ENCODE results near the gene NRG2.
A peak's percentile ranks its signal among the peaks of the same experiment; 100 is the strongest.

NRG2 gene

GRCh38 chr5:139872052-139872766 is 170.9 kb downstream of the NRG2 start:
- Mint-ChIP-seq H3K36me3 (no peaks in the 10 kb centered on the region), H3K4me1 (no peaks in the 10 kb centered on the region), H3K9me3 (no peaks in the 10 kb centered on the region), H3K4me3 (no peak overlapping the region), H3K27me3 (peaks cover 47% of the 10 kb centered on the region), H3K27ac (no peak overlapping the region)
- no peak for ATAC-seq

GRCh38 chr5:139871614-139872013 is 171.5 kb downstream of the NRG2 start:
- Mint-ChIP-seq H3K27ac (no peak overlapping the region), H3K4me3 (no peak overlapping the region), H3K4me1 (no peaks in the 10 kb centered on the region), H3K27me3 (peaks cover 53% of the 10 kb centered on the region), H3K9me3 (no peaks in the 10 kb centered on the region), H3K36me3 (no peaks in the 10 kb centered on the region)
- no peak for ATAC-seq

- ATAC-seq, result no peak
- H3K4me1 Mint-ChIP-seq, result no peaks in the 10 kb centered on the region
- no peaks in the 10 kb centered on the region for H3K36me3 Mint-ChIP-seq
- H3K9me3 Mint-ChIP-seq, result no peaks in the 10 kb centered on the region
- H3K27ac Mint-ChIP-seq, result no peak overlapping the region
- no peak overlapping the region for H3K4me3 Mint-ChIP-seq
- H3K27me3 Mint-ChIP-seq, result peaks cover 57% of the 10 kb centered on the region
Observed at GRCh38 chr5:139870677-139871076, 172.4 kb downstream of the NRG2 start.

GRCh38 chr5:139869042-139869790 is 173.9 kb downstream of the NRG2 start:
- H3K27ac Mint-ChIP-seq, result no peak overlapping the region
- no peaks in the 10 kb centered on the region for H3K4me1 Mint-ChIP-seq

GRCh38 chr5:139867581-139867980 is 175.5 kb downstream of the NRG2 start:
- Mint-ChIP-seq H3K36me3 (no peaks in the 10 kb centered on the region), H3K4me3 (no peak overlapping the region), H3K27ac (no peak overlapping the region), H3K4me1 (no peaks in the 10 kb centered on the region), H3K9me3 (no peaks in the 10 kb centered on the region), H3K27me3 (peaks cover 32% of the 10 kb centered on the region)
- ATAC-seq, result no peak

More at GRCh38 chr5:139869042-139869790, 173.9 kb downstream of the NRG2 start:
- ATAC-seq, result no peak
- no peaks in the 10 kb centered on the region for H3K36me3 Mint-ChIP-seq
- no peak overlapping the region for H3K4me3 Mint-ChIP-seq
- H3K27me3 Mint-ChIP-seq, result peaks cover 49% of the 10 kb centered on the region
- no peaks in the 10 kb centered on the region for H3K9me3 Mint-ChIP-seq

- no peak overlapping the region for H3K27ac Mint-ChIP-seq
- H3K4me3 Mint-ChIP-seq, result no peak overlapping the region
- H3K4me1 Mint-ChIP-seq, result no peaks in the 10 kb centered on the region
- no peaks in the 10 kb centered on the region for H3K9me3 Mint-ChIP-seq
- no peaks in the 10 kb centered on the region for H3K36me3 Mint-ChIP-seq
- no peak for ATAC-seq
- peaks cover 28% of the 10 kb centered on the region for H3K27me3 Mint-ChIP-seq
Observed at GRCh38 chr5:139867109-139867508, 176.0 kb downstream of the NRG2 start.

- no peak overlapping the region for H3K27ac Mint-ChIP-seq
- peaks cover 24% of the 10 kb centered on the region for H3K27me3 Mint-ChIP-seq
- H3K36me3 Mint-ChIP-seq, result no peaks in the 10 kb centered on the region
- H3K4me3 Mint-ChIP-seq, result no peak overlapping the region
- no peaks in the 10 kb centered on the region for H3K9me3 Mint-ChIP-seq
- no peak for ATAC-seq
- no peaks in the 10 kb centered on the region for H3K4me1 Mint-ChIP-seq
Observed at GRCh38 chr5:139864716-139865483, 178.2 kb downstream of the NRG2 start.

- no peak overlapping the region for H3K27ac Mint-ChIP-seq
- H3K4me1 Mint-ChIP-seq, result no peaks in the 10 kb centered on the region
- no peak overlapping the region for H3K4me3 Mint-ChIP-seq
- H3K27me3 Mint-ChIP-seq, result peaks cover 24% of the 10 kb centered on the region
- H3K9me3 Mint-ChIP-seq, result no peaks in the 10 kb centered on the region
- no peaks in the 10 kb centered on the region for H3K36me3 Mint-ChIP-seq
- no peak for ATAC-seq
Observed at GRCh38 chr5:139863855-139864558, 179.1 kb downstream of the NRG2 start.

GRCh38 chr5:139863361-139863760 is 179.7 kb downstream of the NRG2 start:
- Mint-ChIP-seq H3K4me3 (no peak overlapping the region), H3K27ac (no peak overlapping the region), H3K4me1 (no peaks in the 10 kb centered on the region), H3K36me3 (no peaks in the 10 kb centered on the region), H3K27me3 (peaks cover 19% of the 10 kb centered on the region), H3K9me3 (no peaks in the 10 kb centered on the region)
- ATAC-seq, result no peak

GRCh38 chr5:139862803-139863202 is 180.3 kb downstream of the NRG2 start:
- no peak for ATAC-seq
- H3K4me1 Mint-ChIP-seq, result no peaks in the 10 kb centered on the region

GRCh38 chr5:139862313-139862712 is 180.8 kb downstream of the NRG2 start:
- no peaks in the 10 kb centered on the region for H3K36me3 Mint-ChIP-seq
- H3K4me3 Mint-ChIP-seq, result no peak overlapping the region
- no peaks in the 10 kb centered on the region for H3K9me3 Mint-ChIP-seq
- ATAC-seq, result peak; percentile 37
- H3K27me3 Mint-ChIP-seq, result peaks cover 11% of the 10 kb centered on the region
- H3K27ac Mint-ChIP-seq, result no peak overlapping the region
- no peaks in the 10 kb centered on the region for H3K4me1 Mint-ChIP-seq

More at GRCh38 chr5:139862803-139863202, 180.3 kb downstream of the NRG2 start:
- Mint-ChIP-seq H3K9me3 (no peaks in the 10 kb centered on the region), H3K27ac (no peak overlapping the region), H3K4me3 (no peak overlapping the region), H3K36me3 (no peaks in the 10 kb centered on the region), H3K27me3 (peaks cover 13% of the 10 kb centered on the region)

GRCh38 chr5:139861889-139862207 is 181.3 kb downstream of the NRG2 start:
- no peak overlapping the region for H3K4me3 Mint-ChIP-seq

GRCh38 chr5:139861021-139861888 is 181.8 kb downstream of the NRG2 start:
- Mint-ChIP-seq H3K27me3 (peaks cover under 1% of the 10 kb centered on the region), H3K4me3 (no peak overlapping the region), H3K9me3 (no peaks in the 10 kb centered on the region), H3K36me3 (no peaks in the 10 kb centered on the region), H3K27ac (no peak overlapping the region), H3K4me1 (no peaks in the 10 kb centered on the region)
- no peak for ATAC-seq

More at GRCh38 chr5:139861889-139862207, 181.3 kb downstream of the NRG2 start:
- no peak for ATAC-seq
- no peaks in the 10 kb centered on the region for H3K36me3 Mint-ChIP-seq
- H3K9me3 Mint-ChIP-seq, result no peaks in the 10 kb centered on the region
- no peak overlapping the region for H3K27ac Mint-ChIP-seq
- peaks cover 7% of the 10 kb centered on the region for H3K27me3 Mint-ChIP-seq
- no peaks in the 10 kb centered on the region for H3K4me1 Mint-ChIP-seq

- no peaks in the 10 kb centered on the region for H3K9me3 Mint-ChIP-seq
Observed at GRCh38 chr5:139859013-139859412, 184.1 kb downstream of the NRG2 start.

More at GRCh38 chr5:139859013-139859412, 184.1 kb downstream of the NRG2 start:
- no peaks in the 10 kb centered on the region for H3K4me1 Mint-ChIP-seq
- no peak overlapping the region for H3K4me3 Mint-ChIP-seq
- no peaks in the 10 kb centered on the region for H3K36me3 Mint-ChIP-seq
- no peak overlapping the region for H3K27ac Mint-ChIP-seq
- H3K27me3 Mint-ChIP-seq, result no peaks in the 10 kb centered on the region
- no peak for ATAC-seq

Measured in stimulated activated memory B cell treated with anti-CD40 and anti-IgM and Interleukin-4, amounts not matched to agents 10 μg/mL and 1 μg/mL and 100 μg/mL, for 72 hours (primary cell).